Fibroblast of villous mesenchyme (primary cell): ENCODE measurements around the gene CRYBA1. TPM values are rescaled to one million over a fixed set of nuclear protein-coding genes. Genes with fewer than 3 reads are reported as not detected.
A peak's percentile ranks its signal among the peaks of the same experiment; 100 is the strongest.
"Not testable (repeated sequence)": the region's sequence is repeated elsewhere in the genome, so short reads cannot be mapped to it uniquely, and the experiment has no call there.

ENCODE experiments used
- DNase-seq: peaks from one replicate; pipeline ENCODE4 v3.0.0-alpha.2; 2010; ENCODE audit warnings: low read depth
- H3K4me3 ChIP-seq: 2 replicates; pipeline ENCODE4 v1.5.1; 2011; ENCODE audit warnings: low read depth, mild to moderate bottlenecking, low read length
- CTCF ChIP-seq: IDR thresholded peaks from 2 replicates; pipeline ENCODE4 v1.5.1; 2012; ENCODE audit warnings: low read depth, mild to moderate bottlenecking, low read length; ENCODE audit not compliant: insufficient read depth
- total RNA-seq: library from RNA; depleted of rRNA; stranded (reverse); fragments of >200 nt; gene quantifications from 2 replicates; pipeline ENCODE4 v1.2.3, GENCODE V29; 2012

CRYBA1 gene
- total RNA-seq, result 0.43 TPM in 1 of 2 replicates, not detected in the other

DNA sequence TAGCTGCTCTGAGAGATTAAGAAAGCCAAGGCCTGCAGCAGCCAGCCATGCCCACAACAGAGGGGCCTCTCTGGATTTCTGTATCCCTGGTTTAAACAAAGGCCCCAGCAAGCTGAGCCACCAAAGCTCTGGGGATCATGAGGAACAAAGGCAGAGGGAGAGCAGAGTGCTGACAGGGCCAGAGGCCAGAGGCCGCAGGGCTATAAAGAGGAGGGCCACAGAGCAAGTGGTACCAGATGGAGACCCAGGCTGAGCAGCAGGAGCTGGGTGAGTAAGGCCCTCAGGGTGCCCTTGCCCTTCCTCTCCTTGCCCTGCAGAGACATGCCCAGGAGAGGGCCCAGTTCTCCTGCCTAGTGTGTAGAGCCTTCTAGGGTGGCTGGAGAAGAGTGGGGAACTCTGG, at the start of gene CRYBA1:
Gene CRYBA1 (plus strand): TSS at position 232 of the 400 bp plus-strand sequence. CDS start 5 bp downstream, at position 237.
- no peak for DNase-seq
- no peak for TF ChIP-seq CTCF
- no peak within 1 kb of the TSS for H3K4me3 ChIP-seq

DNA sequence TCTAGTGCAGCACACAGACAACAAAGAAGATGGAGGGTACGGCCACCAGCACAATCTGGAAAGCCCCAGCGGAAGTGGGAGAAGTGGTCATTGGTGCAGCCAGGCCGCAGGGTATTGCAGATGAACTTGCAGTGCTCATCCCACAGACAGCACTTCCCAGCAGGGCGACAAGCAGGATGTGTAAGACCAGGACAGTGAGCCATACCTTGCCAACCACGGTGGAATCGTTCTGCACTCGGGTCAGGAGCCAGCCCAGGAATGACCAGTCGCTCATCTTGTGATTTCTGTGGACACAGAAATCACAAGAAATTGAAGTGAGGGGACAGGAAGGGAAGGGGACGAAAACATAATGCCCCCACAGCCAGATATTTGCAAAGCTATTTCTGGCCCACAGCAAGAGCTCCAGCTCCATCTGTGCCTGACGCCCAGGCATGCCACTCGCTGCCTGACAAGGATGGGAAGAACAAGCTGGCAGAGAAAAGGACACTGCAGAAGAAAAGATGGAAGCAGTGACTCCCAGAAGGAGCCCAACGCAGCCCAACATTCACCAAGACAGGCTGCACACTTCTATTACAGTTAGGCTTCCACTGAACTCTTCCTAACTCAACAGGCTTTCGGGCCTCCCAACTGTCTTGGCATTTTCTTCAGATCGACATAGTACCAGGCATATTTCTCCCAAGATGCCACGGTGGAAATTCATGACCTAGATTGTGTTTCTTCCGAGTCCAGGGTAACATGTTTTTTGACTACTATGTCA, 49.0 kb upstream of the CRYBA1 start:
- DNase-seq, result no peak
- no peak overlapping the region for H3K4me3 ChIP-seq
- no peak for TF ChIP-seq CTCF

DNA sequence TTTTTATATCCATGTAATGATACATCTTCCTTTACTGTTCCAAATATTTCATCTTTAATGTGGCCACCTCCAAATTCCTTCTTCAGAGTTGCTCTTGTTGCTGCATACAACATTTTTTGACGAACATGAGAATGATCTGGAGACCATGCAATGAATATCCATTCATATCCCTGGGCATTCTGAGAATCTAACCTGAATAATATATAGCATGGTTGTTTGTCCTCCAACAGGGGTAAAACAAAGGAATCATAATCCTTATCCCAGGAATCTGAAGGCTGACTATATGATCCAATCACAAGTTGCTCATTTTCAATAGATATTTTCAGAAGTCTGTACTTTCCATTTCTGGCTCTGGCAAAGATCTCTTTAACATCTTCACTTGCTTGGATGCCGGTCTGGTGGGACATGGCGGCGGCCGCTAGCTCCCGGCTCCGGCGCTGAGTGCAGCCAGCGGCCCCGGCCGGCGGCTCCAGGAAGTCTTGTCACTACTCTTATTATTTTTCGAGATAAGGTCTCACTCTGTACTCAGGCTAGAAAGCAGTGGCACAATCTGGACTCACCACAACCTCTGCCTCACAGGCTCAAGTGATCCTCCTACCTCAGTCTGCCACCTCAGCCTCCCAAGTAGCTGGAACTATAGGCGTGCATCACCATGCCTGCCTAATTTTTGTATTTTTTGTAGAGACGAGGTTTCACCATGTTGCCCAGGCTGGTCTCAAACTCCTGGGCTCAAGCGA, 42.4 kb upstream of the CRYBA1 start:
- not testable (repeated sequence) for H3K4me3 ChIP-seq, DNase-seq

DNA sequence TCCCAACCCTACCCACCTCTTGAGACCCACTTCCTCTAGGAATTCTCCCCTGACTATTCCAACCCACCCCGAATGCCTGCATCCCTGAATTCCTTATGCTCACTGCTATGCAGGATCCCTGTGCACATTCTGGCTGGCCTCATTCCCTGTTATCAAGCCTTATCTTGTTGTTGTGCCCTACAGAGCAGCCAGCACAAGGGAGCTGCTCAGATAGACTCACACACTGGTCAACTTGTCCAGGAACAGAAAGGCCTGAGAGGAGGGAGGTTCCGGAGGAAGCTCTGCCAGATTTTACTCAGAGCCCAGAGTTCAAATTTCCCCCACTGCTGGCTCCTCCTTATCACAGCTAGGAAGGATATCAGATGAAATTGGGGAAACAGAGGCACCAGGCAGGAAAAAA, 41.6 kb upstream of the CRYBA1 start:
- no peak overlapping the region for H3K4me3 ChIP-seq
- DNase-seq, result no peak
- TF ChIP-seq CTCF, result no peak

DNA sequence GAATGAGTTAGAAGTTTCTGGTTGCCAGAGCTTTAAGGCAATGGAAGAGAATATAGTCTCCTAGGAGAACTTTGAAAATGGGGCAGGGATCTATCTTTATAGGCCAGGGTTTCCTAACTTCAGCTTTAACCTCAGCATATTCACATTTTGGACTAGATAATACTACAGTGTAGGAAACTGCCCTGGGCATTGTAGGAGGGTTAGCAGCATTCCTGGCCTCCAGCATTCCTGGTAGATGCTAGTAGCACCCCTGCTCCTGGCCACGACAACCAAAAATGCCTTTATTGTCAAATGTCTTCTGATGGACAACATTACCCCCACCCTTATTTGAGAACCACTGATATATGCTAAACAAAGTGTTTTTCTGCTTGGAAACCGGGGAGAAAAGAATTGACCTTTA, 38.7 kb upstream of the CRYBA1 start:
- no peak for TF ChIP-seq CTCF
- no peak for DNase-seq

GRCh38 chr17:29209073-29209472, 37.6 kb upstream of the CRYBA1 start:
- no peak for TF ChIP-seq CTCF
- H3K4me3 ChIP-seq, result no peak overlapping the region
- no peak for DNase-seq

More for the DNA sequence above, 38.7 kb upstream of the CRYBA1 start:
- no peak overlapping the region for H3K4me3 ChIP-seq

DNA sequence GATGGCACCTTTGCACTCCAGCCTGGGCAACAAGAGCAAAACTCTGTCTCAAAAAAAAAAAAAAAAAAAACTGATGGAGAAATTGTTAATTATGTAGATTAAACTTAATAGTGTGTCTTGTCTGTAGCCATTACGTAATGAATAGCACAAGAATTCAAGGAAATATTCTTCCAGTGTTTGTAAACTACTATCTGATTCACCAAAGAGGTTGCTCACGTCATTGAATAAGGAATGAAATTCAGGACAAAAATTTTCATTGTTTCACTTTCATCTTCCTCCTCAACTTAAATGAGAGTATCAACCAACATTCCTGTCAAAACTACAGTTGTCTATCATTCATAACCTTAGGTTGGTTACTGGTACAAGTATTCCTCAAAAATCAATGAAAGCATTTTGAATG, 35.8 kb upstream of the CRYBA1 start:
- DNase-seq, result peak; percentile 50
- H3K4me3 ChIP-seq, result no peak overlapping the region
- no peak for TF ChIP-seq CTCF
